Chondrocyte (in vitro differentiated cells): ENCODE data around the gene TRIM24. TPM values are rescaled to one million over a fixed set of nuclear protein-coding genes. Genes with fewer than 3 reads are reported as not detected.
"Not testable (repeated sequence)": the region's sequence is repeated elsewhere in the genome, so short reads cannot be mapped to it uniquely, and the experiment has no call there.

ENCODE experiments used
- DNase-seq: peaks from one replicate; pipeline ENCODE4 v3.0.0; 2021; ENCODE audit warnings: mixed read lengths, low spot score
- H3K27ac Mint-ChIP-seq: one replicate; pipeline ENCODE4 v1.8.0; 2021; ENCODE audit warnings: mild to moderate bottlenecking, moderate library complexity, mixed read lengths; ENCODE audit not compliant: unreplicated experiment
- H3K27me3 Mint-ChIP-seq: 2 replicates; pipeline ENCODE4 v1.8.0; 2021; ENCODE audit warnings: low read depth, mixed read lengths
- H3K36me3 Mint-ChIP-seq: 2 replicates; pipeline ENCODE4 v1.8.0; 2021; ENCODE audit warnings: low read depth, mixed read lengths
- H3K4me1 Mint-ChIP-seq: 2 replicates; pipeline ENCODE4 v1.8.0; 2021; ENCODE audit warnings: low read depth, mild to moderate bottlenecking, mixed read lengths
- H3K4me3 Mint-ChIP-seq: one replicate; pipeline ENCODE4 v1.8.0; 2021; ENCODE audit warnings: mild to moderate bottlenecking, moderate library complexity, mixed read lengths; ENCODE audit not compliant: unreplicated experiment
- H3K9me3 Mint-ChIP-seq: 2 replicates; pipeline ENCODE4 v1.8.0; 2021; ENCODE audit warnings: low read depth, mixed read lengths
- CTCF ChIP-seq: fragments of 200-600 bp; sonication (generic); IDR thresholded peaks from 2 replicates; pipeline ENCODE4 v1.5.0; 2021; ENCODE audit warnings: antibody characterized with exemption, mild to moderate bottlenecking, moderate library complexity
- total RNA-seq: library from RNA; stranded (reverse); gene quantifications from 3 replicates; pipeline ENCODE4 v1.2.1, GENCODE V29; 2021

Gene TRIM24
- total RNA-seq, 1 donor from 2014 or later: 31.6 TPM

GRCh38 chr7:138527746-138528223 lies 67.7 kb downstream of the TRIM24 start:
- no peaks in the 10 kb centered on the region for H3K27me3 Mint-ChIP-seq
- H3K4me1 Mint-ChIP-seq: peaks cover 3% of the 10 kb centered on the region
- no peak overlapping the region for H3K4me3 Mint-ChIP-seq
- no peak for DNase-seq
- H3K27ac Mint-ChIP-seq: no peak overlapping the region
- H3K36me3 Mint-ChIP-seq: peaks cover 33% of the 10 kb centered on the region
- H3K9me3 Mint-ChIP-seq: peaks cover 17% of the 10 kb centered on the region
- TF ChIP-seq CTCF: no peak

DNA sequence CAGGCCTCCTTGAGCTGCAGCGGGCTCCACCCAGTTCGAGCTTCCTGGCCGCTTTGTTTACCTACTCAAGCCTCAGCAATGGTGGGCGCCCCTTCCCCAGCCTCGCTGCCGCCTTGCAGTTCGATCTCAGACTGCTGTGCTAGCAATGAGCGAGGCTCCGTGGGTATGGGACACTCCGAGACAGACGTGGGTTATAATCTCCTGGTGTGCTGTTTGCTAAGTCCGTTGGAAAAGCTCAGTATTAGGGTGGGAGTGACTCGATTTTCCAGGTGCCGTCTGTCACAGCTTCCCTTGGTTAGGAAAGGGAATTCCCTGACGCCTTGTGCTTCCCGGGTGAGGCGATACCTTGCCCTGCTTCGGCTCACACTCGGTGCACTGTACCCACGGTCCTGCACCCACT lies 76.8 kb downstream of the TRIM24 start:
- not testable (repeated sequence) for DNase-seq, H3K9me3 Mint-ChIP-seq, H3K27me3 Mint-ChIP-seq, H3K27ac Mint-ChIP-seq, H3K4me3 Mint-ChIP-seq
- Mint-ChIP-seq H3K4me1 (peaks cover 10% of the 10 kb centered on the region), H3K36me3 (peaks cover 31% of the 10 kb centered on the region)

DNA sequence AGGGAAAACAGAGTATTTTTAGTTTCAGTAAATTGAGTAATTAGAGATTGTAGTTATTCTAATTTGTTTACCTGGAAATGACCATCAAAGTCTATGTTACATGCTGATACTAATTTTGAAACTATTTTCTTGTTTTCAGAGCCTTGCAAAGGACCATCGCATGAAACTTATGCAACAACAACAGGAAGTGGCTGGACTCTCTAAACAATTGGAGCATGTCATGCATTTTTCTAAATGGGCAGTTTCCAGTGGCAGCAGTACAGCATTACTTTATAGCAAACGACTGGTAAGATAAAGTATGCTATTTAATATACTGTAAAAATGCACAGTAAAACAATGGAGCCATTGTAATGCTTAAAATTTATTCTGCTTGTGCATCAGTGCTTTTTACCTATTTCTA lies 78.5 kb downstream of the TRIM24 start:
- Mint-ChIP-seq H3K27me3 (no peaks in the 10 kb centered on the region), H3K4me1 (peaks cover 10% of the 10 kb centered on the region), H3K9me3 (no peaks in the 10 kb centered on the region), H3K36me3 (peaks cover 30% of the 10 kb centered on the region), H3K27ac (no peak overlapping the region), H3K4me3 (no peak overlapping the region)
- DNase-seq: no peak
- peak; percentile 14 for TF ChIP-seq CTCF

- no peak for DNase-seq
- H3K27ac Mint-ChIP-seq: peak overlapping the region; percentile 59
- H3K4me3 Mint-ChIP-seq: no peak overlapping the region
- H3K36me3 Mint-ChIP-seq: peaks cover 32% of the 10 kb centered on the region
- no peak for TF ChIP-seq CTCF
- H3K27me3 Mint-ChIP-seq: no peaks in the 10 kb centered on the region
- H3K9me3 Mint-ChIP-seq: no peaks in the 10 kb centered on the region
- H3K4me1 Mint-ChIP-seq: peaks cover 10% of the 10 kb centered on the region
These were observed 79.1 kb downstream of the TRIM24 start for GRCh38 chr7:138538997-138539644.

GRCh38 chr7:138542183-138542582 lies 82.1 kb downstream of the TRIM24 start:
- Mint-ChIP-seq H3K36me3 (peaks cover 35% of the 10 kb centered on the region), H3K9me3 (no peaks in the 10 kb centered on the region), H3K4me1 (peaks cover 18% of the 10 kb centered on the region), H3K27me3 (no peaks in the 10 kb centered on the region), H3K27ac (no peak overlapping the region), H3K4me3 (no peak overlapping the region)
- no peak for TF ChIP-seq CTCF
- DNase-seq: no peak

DNA sequence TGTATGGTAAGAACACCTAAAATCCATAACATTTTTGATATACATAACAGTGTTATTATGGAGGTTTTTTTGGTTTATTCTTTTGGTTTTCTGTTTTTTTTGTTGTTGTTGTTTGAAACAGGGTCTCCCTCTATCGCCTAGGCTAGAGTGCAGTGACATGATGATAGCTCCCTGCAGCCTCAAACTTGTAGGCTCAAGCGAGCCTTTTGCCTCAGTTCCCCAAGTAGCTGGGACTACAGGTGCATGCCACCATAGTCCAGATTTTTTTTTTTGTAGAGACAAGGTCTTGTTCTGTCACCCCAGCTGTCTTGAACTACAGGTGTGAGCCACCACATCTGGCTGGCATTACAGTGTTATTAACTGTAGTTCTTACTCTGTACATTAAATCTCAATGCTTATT lies 83.7 kb downstream of the TRIM24 start:
- H3K4me1 Mint-ChIP-seq: peaks cover 14% of the 10 kb centered on the region
- H3K27ac Mint-ChIP-seq: no peak overlapping the region
- H3K9me3 Mint-ChIP-seq: no peaks in the 10 kb centered on the region
- no peaks in the 10 kb centered on the region for H3K27me3 Mint-ChIP-seq
- DNase-seq: no peak
- no peak overlapping the region for H3K4me3 Mint-ChIP-seq
- H3K36me3 Mint-ChIP-seq: peaks cover 41% of the 10 kb centered on the region
- no peak for TF ChIP-seq CTCF
